ENCODE measurements around the gene LY6G6D.

Gene LY6G6D, protein sequence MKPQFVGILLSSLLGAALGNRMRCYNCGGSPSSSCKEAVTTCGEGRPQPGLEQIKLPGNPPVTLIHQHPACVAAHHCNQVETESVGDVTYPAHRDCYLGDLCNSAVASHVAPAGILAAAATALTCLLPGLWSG

GRCh38 chr6:31715022-31715958 lies at the start of gene LY6G6D:
Gene LY6G6D (plus strand): TSS chr6:31715348. CDS start chr6:31715356, 8 bp downstream.
- no peak for DNase-seq

DNA sequence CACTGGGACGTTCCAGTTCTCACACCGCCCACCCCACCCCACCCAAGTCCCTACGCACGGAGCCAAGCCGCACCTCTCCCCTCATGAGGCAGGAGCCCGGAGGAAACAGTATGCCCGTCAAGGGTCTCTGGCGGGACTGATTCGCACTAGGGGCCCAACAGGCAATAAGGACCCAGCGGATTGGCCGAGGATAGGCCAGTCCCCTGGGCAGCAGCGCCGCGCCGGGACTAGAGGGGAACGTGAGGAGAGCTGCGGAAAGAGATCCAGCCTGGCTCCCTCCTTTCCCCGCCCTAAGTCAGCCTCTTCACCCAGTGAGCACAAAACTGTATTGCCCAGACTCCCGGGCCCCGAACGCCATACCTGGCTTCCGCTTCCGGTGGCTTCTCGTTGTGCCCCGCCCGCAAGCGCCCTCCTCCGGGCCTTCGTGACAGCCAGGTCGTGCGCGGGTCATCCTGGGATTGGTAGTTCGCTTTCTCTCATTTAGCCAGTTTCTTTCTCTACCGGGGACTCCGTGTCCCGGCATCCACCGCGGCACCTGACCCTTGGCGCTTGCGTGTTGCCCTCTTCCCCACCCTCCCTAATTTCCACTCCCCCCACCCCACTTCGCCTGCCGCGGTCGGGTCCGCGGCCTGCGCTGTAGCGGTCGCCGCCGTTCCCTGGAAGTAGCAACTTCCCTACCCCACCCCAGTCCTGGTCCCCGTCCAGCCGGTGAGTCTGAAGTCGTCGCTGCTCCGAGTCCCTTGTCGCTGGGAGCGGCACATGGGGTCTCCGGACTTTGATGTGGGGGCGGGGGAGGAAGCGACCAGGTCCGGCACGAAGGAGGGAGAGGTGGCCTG lies 49.4 kb upstream of the LY6G6D start, which contains the start of gene CSNK2B:
CSNK2B (plus strand) TSS at position 580 of the 836 bp plus-strand sequence. CDS start 752 bp downstream, outside the sequence.
- peak; percentile 94 for DNase-seq

- no peak for DNase-seq
Measured at GRCh38 chr6:31666337-31666965, 48.7 kb upstream of the LY6G6D start.

- no peak for DNase-seq
Measured at GRCh38 chr6:31669676-31670075, 45.5 kb upstream of the LY6G6D start, which contains the start of gene LY6G5B. Gene LY6G5B (plus strand): TSS chr6:31669976. CDS start chr6:31670951, 975 bp downstream.

- DNase-seq, result no peak
Measured at GRCh38 chr6:31676322-31676903, 38.7 kb upstream of the LY6G6D start.

DNA sequence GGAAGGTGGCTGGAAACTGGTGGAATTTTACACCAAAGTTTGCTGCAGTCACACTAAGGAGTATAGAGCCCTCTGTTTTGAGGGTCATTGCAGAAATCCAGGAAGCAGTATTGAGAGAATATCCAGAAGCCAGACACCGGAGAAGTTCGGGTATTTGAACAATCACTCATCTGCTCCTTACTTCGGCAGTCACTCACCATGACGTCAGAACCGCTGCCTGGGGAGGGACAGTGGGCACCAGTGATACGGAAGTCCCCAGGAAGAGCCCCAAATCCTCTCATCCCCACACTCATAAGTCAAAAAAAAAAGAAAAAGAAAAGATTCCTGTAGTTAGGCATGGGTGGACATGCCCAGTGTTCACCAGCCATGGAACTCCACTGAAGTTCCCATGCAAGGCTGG lies 38.2 kb upstream of the LY6G6D start:
- no peak for DNase-seq

DNA sequence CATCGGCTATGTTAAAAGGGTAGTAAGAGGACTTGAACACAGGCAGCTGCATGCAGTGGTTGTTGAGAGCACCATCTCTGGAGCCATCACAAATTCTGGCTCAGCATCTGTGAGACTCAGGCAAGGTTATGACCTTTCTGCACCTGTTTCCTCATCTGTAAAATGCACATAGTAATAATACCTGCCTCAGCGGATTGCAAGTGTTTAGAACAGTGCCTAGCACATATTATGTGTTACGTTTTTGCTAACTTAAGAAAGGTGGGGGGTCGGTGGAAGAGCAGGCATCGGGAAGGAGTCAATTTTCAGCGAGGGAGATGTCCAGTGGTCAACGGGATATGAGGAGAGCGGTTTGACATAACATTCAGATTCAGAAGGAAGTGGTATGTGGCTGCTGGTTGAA lies 37.2 kb upstream of the LY6G6D start:
- no peak for DNase-seq

DNA sequence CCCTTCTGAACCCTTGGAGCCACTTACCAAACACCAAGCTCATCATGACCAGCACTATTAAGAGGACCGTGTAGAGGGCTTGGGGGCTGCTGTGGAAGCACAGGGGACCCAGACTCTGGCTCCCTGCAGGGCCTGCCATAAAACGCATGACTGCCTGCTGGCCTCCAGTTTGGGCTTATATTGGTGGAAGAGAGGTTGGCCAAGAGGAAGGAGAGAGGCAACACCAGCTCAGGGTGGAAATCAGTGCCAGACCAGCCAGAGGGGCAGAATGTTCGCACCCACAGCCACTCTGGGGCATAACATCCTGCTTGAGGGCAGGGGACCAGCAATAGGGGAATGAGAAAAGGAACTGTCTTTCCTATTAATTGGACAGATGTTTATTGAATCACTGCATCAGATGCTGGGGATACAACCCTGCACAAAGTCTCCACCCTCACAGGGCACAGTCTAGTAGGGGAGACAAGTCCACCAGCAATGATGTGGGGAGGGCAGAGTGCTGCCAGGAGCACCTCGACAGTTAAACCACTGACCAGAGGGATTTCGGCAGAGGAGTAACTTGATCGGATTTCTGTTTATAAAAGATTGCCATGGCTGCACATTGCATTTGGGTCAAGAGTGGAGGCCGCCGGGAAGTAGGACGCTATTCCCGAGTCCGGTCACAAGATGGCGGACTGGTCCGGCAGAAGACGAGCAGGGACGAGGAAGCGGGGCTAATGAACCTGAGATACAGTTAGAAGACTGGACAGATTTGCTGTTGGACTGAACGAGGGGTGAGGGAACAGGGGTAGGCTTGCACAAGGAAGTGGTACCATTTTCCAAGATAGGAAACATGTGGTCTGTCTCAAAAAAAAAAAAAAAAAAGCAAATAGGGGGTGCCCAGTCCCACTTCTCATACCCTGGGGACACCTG lies 34.7 kb upstream of the LY6G6D start, which contains the start of gene LY6G5C:
LY6G5C (minus strand) TSS at position 842 of the 909 bp plus-strand sequence; CDS start at position 148, 694 bp downstream.
- no peak for DNase-seq

DNA sequence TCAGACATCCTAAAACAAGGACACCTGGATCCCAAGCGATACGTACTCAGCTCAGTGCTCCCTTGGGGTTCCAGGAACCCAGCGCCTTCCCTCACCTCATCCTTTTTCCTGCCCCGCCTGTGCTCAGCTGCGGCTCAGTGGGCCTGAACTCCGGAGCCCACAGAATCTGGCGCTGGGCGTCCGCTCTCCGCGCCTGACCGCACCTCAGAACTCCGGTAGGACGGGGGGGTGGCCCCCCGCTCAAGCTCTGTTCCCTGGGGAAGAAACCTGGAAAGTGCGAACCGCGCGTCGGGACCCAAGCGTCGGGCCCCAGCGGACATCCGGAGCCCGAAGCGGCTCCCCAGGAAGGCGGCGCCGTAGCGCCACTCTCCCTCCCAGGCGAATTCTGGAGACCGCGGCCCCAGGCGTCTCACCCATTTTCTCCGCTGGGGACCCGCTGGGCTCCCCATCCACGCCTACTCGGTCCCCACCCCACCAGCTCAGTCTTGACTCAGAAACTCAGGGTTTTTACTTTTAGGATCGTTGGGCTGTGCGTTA lies 33.9 kb upstream of the LY6G6D start:
- no peak for DNase-seq

GRCh38 chr6:31683591-31683990 lies 31.6 kb upstream of the LY6G6D start:
- DNase-seq, result no peak

DNA sequence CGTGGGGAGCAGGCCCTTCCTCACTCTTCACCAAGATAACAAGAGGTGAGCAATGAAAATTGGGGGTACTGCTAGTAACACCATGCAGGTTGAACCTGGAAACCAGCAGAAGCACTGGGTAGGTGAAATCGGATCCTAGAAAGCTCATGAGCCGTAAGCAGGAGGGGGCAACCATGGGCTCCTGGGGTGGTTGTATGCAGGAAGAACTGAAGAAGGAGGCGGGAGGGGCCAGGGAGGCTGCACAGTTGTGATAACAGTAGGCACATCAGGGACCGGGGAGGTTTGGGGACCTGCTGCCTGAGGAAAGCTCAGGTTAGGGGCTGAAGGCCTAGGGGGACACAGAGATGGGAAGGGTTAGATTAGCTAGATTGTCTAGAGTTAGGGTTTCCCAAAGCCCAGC lies 28.7 kb upstream of the LY6G6D start:
- no peak for DNase-seq

DNA sequence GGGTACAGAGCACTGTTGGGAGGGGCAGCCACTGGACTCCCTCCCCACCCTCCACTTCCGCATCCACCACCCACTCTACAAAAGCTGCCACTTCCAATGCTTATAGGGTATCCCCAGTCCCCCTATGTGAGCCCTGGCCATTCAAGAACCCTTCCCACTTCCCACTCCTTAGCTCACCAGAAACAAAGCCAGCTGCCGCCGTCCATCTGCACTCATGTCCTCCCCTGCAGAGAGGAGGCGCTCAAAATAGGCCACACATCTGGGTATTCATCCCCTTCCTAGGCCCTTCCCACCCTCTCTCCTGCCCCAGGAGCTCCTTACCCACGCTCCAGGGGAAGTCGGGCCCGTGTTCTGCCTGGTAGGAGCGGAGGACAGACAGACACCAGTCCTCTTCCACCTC lies 27.8 kb upstream of the LY6G6D start:
- no peak for DNase-seq

DNA sequence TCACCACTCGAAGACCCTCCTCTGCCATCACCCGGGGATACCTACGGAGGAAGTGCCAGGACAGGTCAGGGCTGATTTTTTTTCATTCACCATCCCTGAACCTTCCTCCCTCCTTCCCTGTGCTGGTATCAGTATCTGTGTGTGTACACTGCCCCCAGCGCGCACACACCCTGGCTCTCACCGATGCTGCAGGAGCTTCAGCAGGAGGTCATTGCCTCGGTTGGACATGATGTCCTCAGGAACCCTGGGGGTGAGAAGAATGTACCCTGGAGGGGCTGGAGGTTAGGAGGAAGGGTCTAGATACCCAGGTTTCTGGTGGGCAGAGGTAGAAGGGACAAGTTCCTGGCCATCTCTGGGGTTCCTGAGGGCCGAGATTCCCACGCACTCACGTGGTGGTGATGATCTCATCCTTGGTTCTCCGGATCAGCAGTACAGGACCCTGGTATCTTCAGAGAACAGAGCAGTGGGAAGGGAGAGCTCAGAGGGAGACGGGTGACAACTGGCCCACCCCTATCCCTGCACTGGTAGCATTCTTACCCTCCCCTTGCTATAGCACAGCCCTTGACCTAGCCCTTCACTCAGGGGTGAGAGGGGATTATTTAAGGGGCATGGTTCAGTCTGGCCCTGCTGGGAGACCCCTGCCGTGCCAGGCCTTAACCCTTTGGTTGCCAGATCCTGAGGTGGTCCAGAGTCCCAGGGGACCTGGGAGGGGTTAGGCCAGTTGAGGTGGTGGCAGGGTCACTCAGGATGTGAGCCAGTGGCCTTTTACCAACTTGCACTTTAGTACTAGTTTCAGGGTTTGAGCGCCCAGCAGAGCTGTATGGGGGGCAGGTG lies 27.1 kb upstream of the LY6G6D start:
- DNase-seq, result no peak

DNA sequence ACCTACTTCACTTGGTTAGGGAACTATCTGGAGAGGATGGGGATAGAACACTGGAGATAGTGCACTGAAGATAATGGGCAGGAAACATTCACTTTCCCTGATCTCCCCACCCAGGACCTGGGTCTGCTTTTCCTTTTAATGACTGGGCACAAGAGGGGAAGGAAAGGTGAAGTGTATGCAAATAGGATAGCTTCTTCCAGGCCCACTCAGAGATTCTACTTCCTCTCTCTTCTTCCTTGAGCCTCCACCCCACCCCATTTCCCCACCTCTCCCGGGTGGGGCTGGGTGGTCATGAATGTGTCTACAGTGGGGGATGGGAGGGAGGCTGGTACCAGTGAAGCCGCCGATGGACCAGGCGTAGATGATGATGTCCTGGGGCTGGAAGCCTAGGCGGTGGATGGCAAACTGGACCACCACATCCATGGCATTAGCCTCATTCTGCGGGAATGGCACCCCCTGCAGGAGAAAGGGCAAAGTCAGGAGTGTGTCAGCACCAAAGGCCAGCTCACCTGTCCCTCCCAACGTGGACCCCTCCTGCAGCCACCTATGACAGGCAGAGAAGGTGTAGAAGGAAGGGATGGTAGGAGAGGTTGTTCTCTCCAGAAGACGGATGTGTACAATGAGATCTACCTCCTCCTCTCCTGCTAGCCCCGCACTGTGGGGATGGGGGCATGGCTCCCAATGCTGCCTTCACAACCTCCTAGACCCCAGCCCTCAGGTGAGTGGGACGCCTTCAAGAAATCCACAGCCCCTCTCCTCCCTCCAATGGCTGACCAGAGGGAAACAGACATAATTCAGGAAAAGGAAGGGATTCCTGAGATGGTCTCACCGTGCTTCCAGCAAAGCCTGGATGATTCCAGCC lies 25.7 kb upstream of the LY6G6D start:
- no peak for DNase-seq

DNA sequence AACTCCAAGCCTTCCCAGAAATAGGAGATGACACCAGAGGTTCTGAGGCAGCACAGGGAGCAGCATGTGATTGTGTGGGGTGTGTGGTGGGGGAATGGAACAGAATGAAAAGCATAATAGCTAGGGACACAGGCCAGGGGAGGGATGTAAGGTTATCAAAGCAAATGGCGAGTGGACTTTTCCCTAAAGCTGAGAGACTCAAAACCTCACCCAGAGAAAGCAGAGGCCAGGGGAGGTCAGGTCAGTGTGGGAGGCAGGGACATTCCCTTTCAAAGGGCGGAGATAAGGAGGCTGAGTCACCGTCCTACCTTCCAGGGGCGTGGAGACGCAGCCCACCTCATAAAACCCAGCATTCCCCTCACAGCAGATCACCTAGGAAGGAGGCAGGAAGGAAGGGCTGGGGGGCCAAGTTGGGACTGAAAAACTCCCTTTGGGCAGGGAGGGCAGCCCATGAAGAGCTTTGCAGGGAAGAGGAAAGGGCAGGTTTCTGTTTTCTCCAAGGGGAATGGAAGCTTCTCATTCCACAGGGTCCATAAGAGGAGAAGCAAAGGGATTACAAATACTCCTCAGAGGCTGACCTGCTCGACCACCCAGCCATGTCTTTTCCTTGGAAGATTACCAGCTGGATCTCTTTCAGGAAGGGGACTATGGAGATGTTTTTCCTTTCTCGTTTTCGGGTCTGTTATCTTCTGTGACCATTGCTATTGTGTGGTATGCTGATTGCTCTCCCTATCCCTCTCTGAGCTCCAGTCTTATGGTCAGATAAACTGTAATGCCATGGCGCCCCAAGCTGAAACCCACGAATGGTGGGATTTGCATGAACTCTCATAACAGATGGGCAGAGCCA lies 24.7 kb upstream of the LY6G6D start:
- DNase-seq, result no peak

- no peak for DNase-seq
Measured at GRCh38 chr6:31691078-31691463, 24.1 kb upstream of the LY6G6D start.

DNA sequence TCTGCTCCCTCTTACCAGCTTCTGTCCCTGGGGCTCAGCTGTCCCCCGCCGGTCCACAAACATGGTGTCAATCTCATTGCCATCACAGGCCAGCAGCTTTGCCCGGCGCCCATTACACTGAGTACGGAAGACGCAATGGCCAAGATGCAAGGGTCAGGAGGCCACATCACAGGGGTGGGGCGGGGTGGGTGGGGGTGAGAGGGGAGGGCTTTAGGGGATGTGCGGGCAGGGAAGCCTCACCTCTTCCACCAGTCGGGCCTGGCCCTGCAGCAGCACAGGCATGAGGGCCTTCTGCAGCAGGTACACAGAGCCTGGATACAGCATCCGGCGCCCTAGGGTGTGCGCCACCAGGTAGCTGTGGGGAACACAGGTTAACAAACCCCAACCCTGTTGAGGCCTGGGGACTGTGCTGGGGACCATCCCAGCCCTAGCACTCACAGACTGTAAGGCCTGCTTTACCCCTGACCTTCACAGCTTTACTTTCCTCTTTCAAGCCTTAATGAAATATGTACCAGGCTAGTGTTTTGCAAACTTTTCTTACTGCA lies 23.5 kb upstream of the LY6G6D start:
- DNase-seq, result no peak

DNA sequence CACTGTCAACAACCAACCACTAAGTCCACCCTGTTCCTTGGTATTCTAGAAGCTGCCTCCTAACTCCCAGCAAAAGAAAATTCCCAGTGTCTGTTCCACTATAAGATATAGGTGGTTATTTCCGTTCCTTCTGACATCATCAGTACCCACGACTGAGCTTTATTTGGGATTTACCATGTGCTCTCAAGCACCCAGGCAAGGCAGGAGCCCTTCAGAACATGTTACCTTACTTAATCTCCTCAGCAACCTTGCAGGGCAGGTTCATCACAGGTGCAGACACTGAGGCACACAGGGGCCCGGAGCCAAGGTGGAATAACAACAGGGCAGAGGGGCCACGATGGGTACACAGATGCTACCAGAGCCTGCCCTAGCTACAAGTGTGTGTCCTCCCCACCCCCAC lies 22.8 kb upstream of the LY6G6D start:
- no peak for DNase-seq
